Right ventricle myocardium inferior (tissue), 1 donor: Measurements from ENCODE around the gene PHLDA3. TPM values are rescaled to one million over a fixed set of nuclear protein-coding genes. Genes with fewer than 3 reads are reported as not detected.
A peak's percentile ranks its signal among the peaks of the same experiment; 100 is the strongest.

Experiments used
- ATAC-seq: fragments of 200-7000 bp; cut with Tn5 transposase; one replicate; pipeline ENCODE4 v1.9.1; 2020; ENCODE audit warnings: mild to moderate bottlenecking, moderate library complexity
- DNase-seq: peaks from one replicate; pipeline ENCODE4 v3.0.0; 2021; ENCODE audit errors: missing footprints
- intact Hi-C: fragments of 100-400 bp; cut with DNase I; formaldehyde crosslinking; loops from one replicate; pipeline ENCODE4 v1.11.0; 2022
- total RNA-seq: library from RNA; stranded (reverse); fragmentation: NEBNext Ultra II Directional; extraction: Animal tissue kit (Norgen Biotek cat#: 25700); gene quantifications from one replicate; pipeline ENCODE4 v1.2.1, GENCODE V29; 2021
- donor health status: DM: no; HTN: yes; CAD: no; lungs with severe emphysema.

Gene PHLDA3
- total RNA-seq, 1 donor from 2014 or later: 24.3 TPM

DNA sequence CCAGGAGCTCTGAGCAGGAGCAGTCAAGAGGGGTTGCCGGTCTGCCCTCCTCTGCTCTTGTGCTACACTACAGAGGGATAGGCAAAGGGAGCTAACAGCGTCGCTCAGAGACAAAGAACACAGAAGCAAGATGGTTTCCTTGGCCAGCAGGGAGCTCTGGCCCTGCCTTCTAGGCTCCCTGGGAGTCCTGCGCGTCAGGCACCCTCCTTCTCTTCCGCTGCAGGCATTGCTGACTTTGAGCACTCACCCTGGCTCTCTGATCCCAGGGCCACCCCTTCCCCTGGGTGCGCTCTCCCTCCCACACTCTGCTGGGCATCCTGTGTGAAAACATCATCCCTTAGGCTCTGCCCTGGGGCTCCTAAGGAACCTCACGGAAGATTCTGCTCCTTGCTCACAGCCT, 47.9 kb downstream of the PHLDA3 start:
- DNase-seq (no peak), ATAC-seq (no peak)
- intact Hi-C loops: no loop called here

- intact Hi-C loops: no loop called here
- peak; percentile 39 for DNase-seq
- ATAC-seq: no peak
Measured at GRCh38 chr1:201420608-201421002, 48.4 kb downstream of the PHLDA3 start.

DNA sequence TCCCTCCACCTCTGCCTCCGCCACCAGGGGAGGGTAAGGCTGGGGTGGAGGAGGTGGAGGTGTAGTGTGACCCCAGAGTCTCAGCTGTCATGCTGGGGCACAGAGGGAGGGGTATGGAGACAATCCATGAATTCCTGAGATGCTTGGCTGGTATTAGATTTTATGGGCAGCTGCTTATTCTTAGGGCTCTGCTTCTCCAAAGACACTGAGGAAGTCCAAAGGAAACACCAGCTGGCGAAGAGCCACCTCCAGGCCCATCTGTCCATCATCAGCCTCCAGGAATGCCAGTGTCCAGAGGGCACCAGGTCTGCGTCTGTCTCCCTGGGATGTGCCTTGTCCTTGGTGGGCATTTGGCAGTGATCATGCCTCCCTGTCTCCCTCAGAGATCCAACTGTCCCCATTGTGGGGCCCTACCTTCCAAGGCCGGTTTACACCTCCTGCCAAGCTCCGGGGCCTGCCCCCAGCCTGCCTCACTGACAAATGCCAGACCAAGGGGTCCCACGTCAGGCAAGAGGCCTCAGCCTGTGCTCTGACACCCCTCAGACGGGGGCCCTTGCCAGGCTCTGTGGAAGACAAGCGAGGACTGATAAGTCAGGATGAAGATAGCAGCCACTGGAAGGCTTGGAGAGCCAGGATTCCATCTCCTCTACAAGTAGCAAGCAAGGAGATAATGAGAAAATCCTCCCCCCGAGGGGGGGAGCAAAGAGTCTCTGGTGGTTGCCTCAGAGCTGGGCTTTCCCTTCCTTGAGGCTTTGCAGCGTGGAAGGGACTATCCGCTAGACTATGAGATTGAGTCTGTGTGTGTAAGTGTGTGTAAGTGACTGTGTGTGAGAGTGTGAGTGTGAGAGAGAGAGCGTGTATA, 49.0 kb downstream of the PHLDA3 start:
- ATAC-seq: peak; percentile 13
- intact Hi-C loops: no loop called here
- peak; percentile 17 for DNase-seq

DNA sequence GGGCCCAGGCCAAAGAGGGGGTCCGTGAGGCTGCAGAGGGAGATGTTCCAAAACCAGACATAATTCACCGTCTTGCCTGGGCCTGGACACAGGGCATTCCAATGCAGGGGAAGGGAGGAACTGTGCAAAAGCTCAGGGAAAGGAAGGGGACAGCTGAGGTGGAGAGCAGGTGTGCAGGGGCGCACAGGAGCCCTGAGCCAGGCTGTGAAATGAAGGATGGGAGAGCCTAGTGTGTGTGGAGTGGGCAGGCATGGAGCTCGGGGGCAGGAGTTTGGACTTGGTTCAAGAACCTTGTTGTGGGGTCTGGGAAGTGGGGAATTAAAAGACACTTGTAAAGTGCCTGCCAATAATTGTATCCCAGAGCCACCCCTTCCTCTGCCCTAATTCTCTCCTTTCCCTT, 49.7 kb downstream of the PHLDA3 start:
- ATAC-seq (no peak), DNase-seq (peak; percentile 44)
- intact Hi-C loops: no loop called here

DNA sequence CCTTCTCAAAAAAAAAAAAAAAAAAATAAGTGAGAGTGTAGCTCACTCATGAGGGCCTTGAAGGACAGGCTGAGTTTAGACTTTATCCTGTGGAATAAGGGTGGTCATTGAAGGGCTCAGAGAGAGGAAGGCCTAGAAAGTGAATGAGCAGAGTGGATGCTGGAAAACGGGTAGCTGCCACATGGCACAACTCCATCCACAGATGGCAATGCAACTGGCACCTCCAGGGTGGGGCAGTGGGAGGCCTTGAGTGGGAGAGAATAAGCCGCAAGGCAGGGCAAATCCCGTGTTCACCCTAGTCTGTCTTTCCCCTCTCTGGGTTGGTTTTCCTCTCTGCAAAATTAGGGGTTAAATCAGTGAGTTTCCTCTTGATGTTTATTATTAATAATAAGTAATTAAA, 50.5 kb downstream of the PHLDA3 start:
- ATAC-seq (no peak), DNase-seq (peak; percentile 44)
- intact Hi-C loops: no loop called here

Other genes with a start within 250 kb of the PHLDA3 start
- gene PKP1, start 185.7 kb downstream of the PHLDA3 start, total RNA-seq: 0.16 TPM
- gene TNNT2, start 91.5 kb downstream of the PHLDA3 start, total RNA-seq: 9,445 TPM
- 2.4 TPM for gene LAD1, start 69.9 kb downstream of the PHLDA3 start, total RNA-seq
- 1.4 TPM for gene TNNI1, start 47.5 kb downstream of the PHLDA3 start, total RNA-seq
- gene CSRP1, start 37.9 kb upstream of the PHLDA3 start, total RNA-seq: 64.6 TPM
- gene NAV1, start 69.9 kb upstream of the PHLDA3 start, total RNA-seq: 69.0 TPM